Spinal cord (tissue), 10 donors: Measurements from ENCODE around the gene CTTN. TPM values are rescaled to one million over a fixed set of nuclear protein-coding genes. Genes with fewer than 3 reads are reported as not detected.
"Not testable (repeated sequence)": the region's sequence is repeated elsewhere in the genome, so short reads cannot be mapped to it uniquely, and the experiment has no call there.

Experiments
- DNase-seq, 6 donors: peaks; one replicate each; pipeline versions ENCODE4 v3.0.0 to v3.0.0-alpha.2; 2013 to 2015; ENCODE audit warnings: low spot score in 6 of 6, low read depth in 4 of 6
- H3K27ac ChIP-seq: one replicate; pipeline ENCODE4 v1.5.1; 2013; ENCODE audit warnings: low read depth, low read length, control low read depth
- H3K27me3 ChIP-seq: one replicate; pipeline ENCODE4 v1.6.1; 2013; ENCODE audit warnings: low read length; ENCODE audit not compliant: control insufficient read depth, insufficient read depth
- H3K36me3 ChIP-seq: one replicate; pipeline ENCODE4 v1.6.1; 2013; ENCODE audit warnings: low read length; ENCODE audit not compliant: control insufficient read depth, insufficient read depth
- H3K4me1 ChIP-seq: one replicate; pipeline ENCODE4 v1.6.1; 2013; ENCODE audit warnings: low read length; ENCODE audit not compliant: control insufficient read depth, insufficient read depth
- H3K4me3 ChIP-seq: one replicate; pipeline ENCODE4 v1.5.1; 2013; ENCODE audit warnings: low read depth, low read length, control low read depth
- H3K9me3 ChIP-seq: one replicate; pipeline ENCODE4 v1.6.1; 2013; ENCODE audit warnings: low read length; ENCODE audit not compliant: control insufficient read depth, insufficient read depth
- WGBS: methylation state at CpG from one replicate; pipeline ENCODE4 v1.1.5; 2013; ENCODE audit warnings: missing lambda C conversion rate; ENCODE audit not compliant: insufficient coverage; 5-methylcytosine and 5-hydroxymethylcytosine counted together
- polyA plus RNA-seq, 2 donors: library from polyadenylated mRNA; unstranded; fragments of 120-200 nt; gene quantifications; one replicate each; pipeline ENCODE4 v1.2.1, GENCODE V29; 2013; ENCODE audit not compliant: insufficient read length in 2 of 2
- total RNA-seq, 2 donors: library from RNA; depleted of rRNA in 1 of 2; stranded (reverse); fragments of 120-200 nt in 1 of 2; fragments of >200 nt in 1 of 2; gene quantifications; one replicate each; pipeline versions ENCODE4 v1.2.3 to v1.2.4, GENCODE V29; 2013 to 2014
- donor health status: healthy.

CTTN gene
- total and polyA plus RNA-seq, 4 donors, result 103 to 215 (median 144) TPM

DNA sequence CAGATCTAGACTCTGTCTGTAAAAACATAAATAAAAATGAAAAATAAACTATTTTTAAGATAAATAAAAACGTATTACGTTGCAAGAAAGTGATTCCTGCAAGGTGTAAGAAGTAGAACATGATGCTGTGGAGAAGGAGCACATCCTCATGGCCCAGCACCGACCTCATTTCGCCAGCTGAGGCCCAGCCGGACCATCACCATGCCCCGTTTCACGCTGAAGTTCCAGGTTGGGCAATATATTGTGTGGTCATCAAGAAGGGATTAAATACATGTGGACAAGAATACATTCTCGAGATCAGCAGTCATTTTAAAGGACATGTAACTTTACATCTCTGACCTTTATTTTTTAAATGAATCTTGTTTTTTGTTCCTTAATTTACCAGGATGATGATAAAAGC lies 20.7 kb upstream of the CTTN start:
- WGBS, result 100% methylated on average over 1 of the region's 8 CpGs
- no peaks in the 10 kb centered on the region for H3K27me3 ChIP-seq
- DNase-seq, result no peak
- H3K9me3 ChIP-seq, result no peaks in the 10 kb centered on the region
- peaks cover 57% of the 10 kb centered on the region for H3K36me3 ChIP-seq
- no peak overlapping the region for H3K27ac ChIP-seq
- H3K4me1 ChIP-seq, result no peaks in the 10 kb centered on the region
- H3K4me3 ChIP-seq, result no peak overlapping the region

DNA sequence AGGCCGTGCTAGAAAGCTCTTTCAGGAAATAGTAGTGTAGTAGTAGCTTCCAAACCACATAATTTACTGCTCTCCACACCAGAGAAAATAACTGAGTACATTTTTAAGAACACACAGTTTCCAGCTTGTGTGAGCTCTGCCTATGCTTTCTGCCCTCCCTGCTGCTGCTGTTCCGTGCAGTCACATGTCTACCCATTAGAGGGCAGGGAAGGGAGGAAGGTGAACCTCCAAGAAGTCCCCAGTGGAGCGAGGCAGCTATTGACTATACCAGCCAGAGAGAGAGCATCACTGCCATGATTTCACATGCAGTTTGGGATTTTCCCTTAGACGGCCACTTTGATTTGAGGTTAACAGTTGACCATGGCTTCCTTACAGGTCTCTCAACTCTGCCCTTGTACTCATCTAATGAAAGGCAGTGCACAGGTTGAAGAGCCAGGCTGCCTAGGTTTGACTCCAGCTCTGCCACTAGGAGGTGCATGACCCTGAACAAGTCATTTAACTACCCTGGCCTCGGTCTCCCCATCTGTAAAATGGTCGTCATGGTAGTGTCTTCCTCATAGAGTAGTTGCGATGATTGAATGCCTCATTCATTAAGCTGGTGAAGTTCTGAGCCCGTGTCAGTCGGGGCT lies 19.7 kb upstream of the CTTN start:
- Histone ChIP-seq H3K27me3 (no peaks in the 10 kb centered on the region), H3K9me3 (no peaks in the 10 kb centered on the region), H3K4me3 (no peak overlapping the region), H3K4me1 (peaks cover 2% of the 10 kb centered on the region), H3K36me3 (peaks cover 52% of the 10 kb centered on the region), H3K27ac (no peak overlapping the region)
- no peak for DNase-seq
- 95% methylated on average over 6 of the region's 9 CpGs for WGBS

DNA sequence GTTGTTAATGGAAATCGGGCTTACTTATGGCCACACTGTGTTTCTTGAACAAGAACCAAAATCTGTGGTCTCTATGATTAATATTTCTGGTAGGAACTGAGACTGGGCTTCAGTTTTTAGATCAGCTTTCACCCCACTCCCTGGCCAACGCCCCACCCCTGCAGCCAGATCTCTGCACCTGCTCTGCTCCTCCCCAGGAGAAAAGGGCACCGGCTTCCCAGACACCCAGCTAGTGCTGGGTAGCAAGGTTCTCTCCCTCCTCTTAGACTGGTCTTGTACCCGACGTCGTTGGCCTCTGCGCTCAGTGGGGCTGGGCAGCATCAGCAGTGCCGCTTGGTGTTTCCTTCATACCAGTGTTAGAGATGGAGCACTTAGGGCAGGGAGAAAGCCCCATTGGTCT lies 17.0 kb upstream of the CTTN start:
- DNase-seq, result no peak
- H3K9me3 ChIP-seq, result no peaks in the 10 kb centered on the region
- peaks cover 13% of the 10 kb centered on the region for H3K4me1 ChIP-seq
- H3K4me3 ChIP-seq, result no peak overlapping the region
- H3K27ac ChIP-seq, result no peak overlapping the region
- peaks cover 53% of the 10 kb centered on the region for H3K36me3 ChIP-seq
- no peaks in the 10 kb centered on the region for H3K27me3 ChIP-seq
- WGBS, result 96% methylated on average over 4 of the region's 8 CpGs

DNA sequence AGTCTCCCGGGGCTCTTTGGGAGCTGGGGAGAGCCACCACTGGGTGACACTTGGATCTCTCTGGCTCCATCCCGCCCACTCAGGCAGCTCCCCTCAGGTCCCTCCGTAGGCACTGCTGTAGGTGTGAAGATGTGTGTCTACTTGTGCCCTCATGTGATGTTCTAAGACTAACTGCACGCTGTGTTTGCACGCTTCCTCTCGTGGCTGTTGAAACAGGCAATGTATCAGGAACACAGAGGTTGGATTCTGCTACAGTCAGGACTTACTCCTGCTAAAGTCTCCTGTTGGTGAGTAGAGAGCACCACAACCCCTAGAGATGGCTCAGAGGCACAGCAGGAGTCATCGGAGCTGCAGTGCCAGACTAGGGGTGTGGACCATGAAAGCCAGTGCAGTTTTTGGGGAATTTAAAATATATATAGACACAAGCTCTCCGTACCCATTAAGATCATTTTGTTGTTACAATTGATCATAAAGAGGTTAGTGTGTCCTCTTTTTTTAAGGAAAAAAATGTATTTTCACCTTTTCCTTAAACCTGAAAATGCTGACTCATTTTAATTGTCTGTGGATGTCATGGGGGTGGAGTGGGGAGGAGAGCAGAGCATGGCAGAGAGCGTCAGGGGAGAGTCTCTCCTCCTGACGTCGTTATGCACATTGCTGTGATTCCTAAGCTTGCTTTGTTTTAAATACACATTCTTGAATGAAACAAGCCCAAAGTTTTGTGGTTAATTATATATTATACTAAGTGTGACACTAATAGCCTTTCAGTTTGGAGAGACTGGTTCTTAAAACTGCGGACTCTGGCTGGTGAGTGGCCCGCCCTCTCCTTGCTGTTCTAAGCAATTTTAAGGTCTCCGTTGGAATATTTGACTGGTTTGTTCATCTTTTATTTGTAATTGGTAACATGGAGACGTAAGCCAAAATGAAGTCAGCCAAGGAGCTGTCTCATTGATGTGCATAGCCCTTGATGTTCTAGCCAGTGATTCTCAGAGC lies 16.2 kb upstream of the CTTN start:
- Histone ChIP-seq H3K9me3 (no peaks in the 10 kb centered on the region), H3K4me3 (no peak overlapping the region), H3K27me3 (no peaks in the 10 kb centered on the region), H3K27ac (no peak overlapping the region), H3K4me1 (peaks cover 13% of the 10 kb centered on the region), H3K36me3 (peaks cover 47% of the 10 kb centered on the region)
- DNase-seq, result no peak
- WGBS, result 91% methylated on average over 10 of the region's 15 CpGs

DNA sequence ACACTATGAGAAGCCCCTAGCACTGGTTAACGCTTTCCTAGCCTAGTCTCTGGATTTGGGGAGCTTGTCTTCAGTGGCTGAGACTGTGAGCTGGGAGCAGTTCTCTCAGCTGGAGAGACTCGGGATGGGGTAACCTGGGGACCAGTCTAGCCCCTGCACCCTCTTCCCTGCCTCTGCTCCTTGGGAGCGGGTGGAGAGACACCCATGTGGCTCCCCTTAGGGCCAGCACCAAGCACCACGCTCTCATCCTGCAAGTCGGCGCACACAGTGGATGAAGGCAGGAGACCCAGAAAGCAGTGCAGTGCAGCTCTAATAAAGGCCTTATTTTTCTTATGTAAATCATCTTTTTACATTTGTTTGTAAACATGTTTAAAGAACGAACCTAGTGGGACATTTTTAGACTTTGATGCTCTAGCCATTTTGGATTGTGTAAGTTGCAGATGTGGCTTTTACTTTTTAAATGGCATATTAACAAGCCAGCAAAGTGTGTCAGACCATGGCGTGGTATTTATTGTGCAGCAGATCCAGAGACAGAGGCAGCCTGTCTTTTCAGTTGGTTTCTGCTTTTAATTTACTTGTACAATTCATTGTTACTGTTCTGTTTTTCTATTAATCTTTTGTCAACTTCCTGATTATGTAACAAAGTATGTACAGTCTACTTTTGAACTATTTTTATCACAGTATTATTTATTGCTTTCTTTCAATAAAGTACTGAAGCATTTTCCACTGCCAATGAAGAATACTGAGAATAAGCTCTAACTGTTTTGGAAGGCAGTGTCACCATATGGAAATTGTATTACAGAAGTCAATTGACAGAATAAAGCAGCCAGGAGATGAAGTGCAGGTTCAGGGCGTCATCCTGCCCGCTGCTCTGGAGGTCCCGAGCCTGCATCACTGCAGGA lies 14.4 kb upstream of the CTTN start:
- WGBS, result 82% methylated on average over 10 of the region's 11 CpGs
- Histone ChIP-seq H3K4me1 (peaks cover 13% of the 10 kb centered on the region), H3K9me3 (no peaks in the 10 kb centered on the region), H3K36me3 (peaks cover 38% of the 10 kb centered on the region), H3K27ac (no peak overlapping the region), H3K27me3 (no peaks in the 10 kb centered on the region), H3K4me3 (no peak overlapping the region)
- DNase-seq, result no peak

DNA sequence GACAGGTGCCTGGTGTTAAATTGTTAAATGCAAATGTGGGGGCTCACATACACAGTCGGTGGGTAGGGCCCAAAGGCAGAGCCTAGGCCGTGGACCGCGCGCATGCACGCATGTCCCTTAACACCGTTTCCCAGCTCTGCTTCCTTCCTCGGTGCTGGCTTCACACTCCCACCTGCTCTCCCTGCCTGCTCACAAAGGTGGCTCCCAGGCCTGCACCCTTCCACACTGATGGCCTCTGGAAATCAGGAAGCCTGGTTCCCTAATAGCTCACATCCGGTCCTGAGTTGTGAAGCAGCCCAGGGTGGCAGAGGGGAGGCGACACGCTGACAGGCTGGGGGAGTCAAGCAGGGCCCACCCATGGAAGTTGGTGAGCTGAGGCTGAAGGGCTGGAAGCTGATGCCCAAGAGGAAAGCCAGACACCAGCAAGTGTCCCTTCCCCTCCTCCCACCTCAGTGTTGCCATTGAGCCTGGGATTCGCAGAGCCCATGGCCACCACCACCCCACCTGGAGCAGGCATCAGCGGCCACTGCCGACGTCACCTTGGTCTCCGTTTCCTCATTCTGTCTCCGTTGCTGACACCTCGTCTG lies 13.7 kb upstream of the CTTN start:
- Histone ChIP-seq H3K27me3 (no peaks in the 10 kb centered on the region), H3K4me3 (no peak overlapping the region), H3K9me3 (no peaks in the 10 kb centered on the region), H3K36me3 (peaks cover 38% of the 10 kb centered on the region), H3K4me1 (peaks cover 13% of the 10 kb centered on the region), H3K27ac (no peak overlapping the region)
- 87% methylated on average over 15 of the region's 18 CpGs for WGBS
- DNase-seq, result no peak

DNA sequence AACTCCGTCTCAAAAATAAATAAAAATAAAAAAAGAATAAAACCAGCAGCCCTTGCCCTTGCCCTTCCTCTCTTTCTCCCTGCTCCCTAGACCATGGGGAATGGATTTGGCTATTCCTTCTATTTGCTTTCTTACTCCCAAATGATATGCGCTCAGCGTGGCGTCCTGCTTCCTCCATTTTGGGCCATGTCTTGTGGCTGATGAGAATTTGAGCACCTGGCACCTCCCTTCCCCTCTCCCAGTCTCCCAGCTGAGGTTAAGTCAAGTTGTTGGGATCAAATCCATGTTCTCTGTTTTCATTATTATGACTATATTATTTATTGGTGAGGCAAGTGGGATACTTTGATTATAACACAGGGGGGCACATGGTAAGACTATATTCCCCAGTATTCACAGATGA lies 10.8 kb upstream of the CTTN start:
- no peak overlapping the region for H3K27ac ChIP-seq
- peaks cover 13% of the 10 kb centered on the region for H3K4me1 ChIP-seq
- H3K4me3 ChIP-seq, result no peak overlapping the region
- H3K36me3 ChIP-seq, result peaks cover 22% of the 10 kb centered on the region
- DNase-seq, result no peak
- WGBS, result no CpG with 5 or more reads among the region's 4 CpGs
- H3K27me3 ChIP-seq, result no peaks in the 10 kb centered on the region
- no peaks in the 10 kb centered on the region for H3K9me3 ChIP-seq

DNA sequence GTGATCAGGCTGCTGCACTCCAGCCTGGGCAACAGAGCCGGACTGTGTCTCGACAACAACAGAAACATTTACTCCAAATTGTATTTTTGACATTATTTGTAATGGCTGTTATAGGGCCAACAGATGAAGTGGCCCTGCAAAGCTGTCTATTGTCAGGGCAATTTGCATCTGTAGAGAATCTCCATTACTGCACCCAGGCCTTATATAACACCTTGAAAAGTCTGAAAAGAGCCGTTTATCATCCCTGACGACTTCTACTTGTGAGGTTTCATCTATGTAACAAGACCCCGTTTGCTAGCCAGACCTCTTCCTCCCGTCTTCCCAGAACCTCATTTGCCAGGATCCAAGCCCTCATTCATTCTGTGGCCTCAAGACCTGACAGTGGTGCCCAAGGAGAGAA lies 9.1 kb upstream of the CTTN start:
- H3K4me3 ChIP-seq, result no peak overlapping the region
- peaks cover 28% of the 10 kb centered on the region for H3K36me3 ChIP-seq
- no peaks in the 10 kb centered on the region for H3K9me3 ChIP-seq
- no peak overlapping the region for H3K27ac ChIP-seq
- WGBS, result 65% methylated on average over 4 of the region's 6 CpGs
- no peaks in the 10 kb centered on the region for H3K27me3 ChIP-seq
- H3K4me1 ChIP-seq, result peaks cover 8% of the 10 kb centered on the region
- no peak for DNase-seq

DNA sequence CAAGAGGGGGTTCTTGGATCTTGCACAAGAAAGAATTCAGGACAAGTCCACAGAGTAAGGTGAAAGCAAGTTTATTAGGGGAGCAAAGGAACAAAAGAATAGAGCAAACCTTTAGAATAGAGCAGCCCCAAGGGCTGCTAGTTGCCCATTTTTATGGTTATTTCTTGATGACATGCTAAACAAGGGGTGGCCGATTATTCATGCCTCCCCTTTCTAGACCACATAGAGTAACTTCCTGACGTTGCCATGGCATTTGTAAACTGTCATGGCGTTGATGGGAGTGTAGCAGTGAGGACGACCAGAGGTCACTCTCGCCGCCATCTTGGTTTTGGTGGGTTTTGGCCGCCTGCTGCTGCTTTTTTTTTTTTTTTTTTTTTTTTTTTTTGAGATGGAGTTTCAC lies 7.4 kb upstream of the CTTN start:
- not testable (repeated sequence) for H3K27me3 ChIP-seq, H3K27ac ChIP-seq, H3K4me1 ChIP-seq, H3K9me3 ChIP-seq, H3K4me3 ChIP-seq, DNase-seq
- WGBS, result no CpG with 5 or more reads among the region's 7 CpGs
- peaks cover 26% of the 10 kb centered on the region for H3K36me3 ChIP-seq
